CD4-positive, alpha-beta T cell (primary cell): ENCODE data around the gene KCTD10. TPM values are rescaled to one million over a fixed set of nuclear protein-coding genes. Genes with fewer than 3 reads are reported as not detected.

Source experiments
- ATAC-seq: fragments of 200-7000 bp; cut with Tn5 transposase; one replicate; pipeline ENCODE4 v1.10.0; 2022; ENCODE audit warnings: mild to moderate bottlenecking; ENCODE audit not compliant: poor library complexity
- CTCF ChIA-PET: fragments of 350-600 bp; sonication (Branson Sonifier 250); formaldehyde crosslinking; loops from one replicate; lab custom pipeline; 2021; ENCODE audit warnings: antibody characterized with exemption, inconsistent platforms; lab: Charles Lee
- POLR2A ChIA-PET: fragments of 350-600 bp; sonication (Branson Sonifier 250); formaldehyde crosslinking; loops from one replicate; lab custom pipeline; 2021; ENCODE audit warnings: antibody characterized with exemption, inconsistent platforms; lab: Charles Lee
- DNase-seq, 14 experiments: peaks; one replicate each; pipeline ENCODE4 v3.0.0-alpha.2; 2013 to 2020; ENCODE audit warnings: mixed read lengths in 2 of 14
- H3K27ac ChIP-seq, 2 donors: one replicate each; pipeline versions ENCODE4 v1.5.1 to v1.7.0; 2013; ENCODE audit warnings: low read length in 2 of 2, low read depth in 1 of 2, mild to moderate bottlenecking in 1 of 2
- H3K27me3 ChIP-seq, 2 experiments: 1 replicate in 1 of 2; 2 replicates in 1 of 2; pipeline versions ENCODE4 v1.6.1 to v1.7.0; 2013; ENCODE audit warnings: low read length in 2 of 2, control low read depth in 1 of 2, mild to moderate bottlenecking in 1 of 2, moderate library complexity in 1 of 2; ENCODE audit not compliant: insufficient read depth in 2 of 2, control insufficient read depth in 1 of 2
- H3K36me3 ChIP-seq: one replicate; pipeline ENCODE4 v1.6.1; 2013; ENCODE audit warnings: low read length, control low read depth; ENCODE audit not compliant: insufficient read depth
- H3K4me1 ChIP-seq: one replicate; pipeline ENCODE4 v1.6.1; 2013; ENCODE audit warnings: low read length, control low read depth; ENCODE audit not compliant: insufficient read depth
- H3K4me3 ChIP-seq: one replicate; pipeline ENCODE4 v1.5.1; 2013; ENCODE audit warnings: mild to moderate bottlenecking, low read length, moderate library complexity
- H3K9me3 ChIP-seq, 2 experiments: 1 replicate in 1 of 2; 2 replicates in 1 of 2; pipeline versions ENCODE4 v1.6.1 to v1.7.0; 2013; ENCODE audit warnings: low read length in 2 of 2, mild to moderate bottlenecking in 2 of 2, control low read depth in 1 of 2, moderate library complexity in 1 of 2; ENCODE audit not compliant: control insufficient read depth in 1 of 2, insufficient read depth in 1 of 2
- H3K27ac Mint-ChIP-seq: one replicate; pipeline ENCODE4 v1.8.0; 2020; ENCODE audit warnings: mixed read lengths
- H3K27me3 Mint-ChIP-seq: one replicate; pipeline ENCODE4 v1.8.0; 2021; ENCODE audit warnings: mixed read lengths
- H3K36me3 Mint-ChIP-seq: one replicate; pipeline ENCODE4 v1.8.0; 2021; ENCODE audit warnings: low read depth, mixed read lengths
- H3K4me1 Mint-ChIP-seq: one replicate; pipeline ENCODE4 v1.8.0; 2021; ENCODE audit warnings: low read depth, mixed read lengths
- H3K4me3 Mint-ChIP-seq: one replicate; pipeline ENCODE4 v1.8.0; 2020; ENCODE audit warnings: mild to moderate bottlenecking, mixed read lengths
- H3K9me3 Mint-ChIP-seq: one replicate; pipeline ENCODE4 v1.8.0; 2020; ENCODE audit warnings: mixed read lengths
- intact Hi-C, 2 experiments: fragments of 100-400 bp; cut with DNase I in 1 of 2; cut with micrococcal nuclease in 1 of 2; formaldehyde crosslinking; loops; one replicate each; pipeline versions ENCODE4 v1.15.1 to v1.9.0; 2023 to 2025; cut with DNase I, micrococcal nuclease
- total RNA-seq, 174 experiments: library from RNA in 2 of 174; stranded (reverse) in 2 of 174; gene quantifications; one replicate each; pipeline ENCODE4 v1.2.3 and lab custom pipeline; 2021 to 2026
- TF ChIP-seq, protein P1 (sequence below): fragments of 200-600 bp; IDR thresholded peaks from one replicate; pipeline ENCODE4 v1.8.0; 2022; ENCODE audit warnings: antibody characterized with exemption, mild to moderate bottlenecking

Gene KCTD10
- total RNA-seq, 2 experiments from 2014 or later = 24.2 to 26.1 TPM

DNA sequence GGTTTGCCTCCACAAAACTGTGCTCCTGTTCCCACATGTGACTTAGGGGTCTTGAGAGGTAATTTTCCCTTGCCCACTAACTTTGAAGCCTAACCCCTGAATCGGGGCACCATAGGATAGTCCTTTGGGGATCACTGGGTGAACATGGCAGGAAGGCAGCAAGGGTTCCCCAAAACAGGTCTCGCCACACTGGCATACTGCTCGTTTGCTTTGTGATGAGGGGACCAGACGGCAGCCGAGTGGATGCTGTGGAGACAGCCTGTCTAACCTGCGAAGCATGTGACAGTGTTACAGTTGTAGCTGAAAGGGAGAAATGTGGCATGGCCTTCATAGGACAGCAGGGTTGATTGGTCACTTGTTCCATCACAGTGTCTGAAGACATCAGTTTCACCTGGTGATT is 42.7 kb upstream of the KCTD10 start:
- POLR2A ChIA-PET = no interaction called here
- intact Hi-C loops = loop anchor here (2.0 to 5.0 kb wide), 2 partner anchors 325 to 363 kb away; partner anchors contain the start of gene GLTP (in 1 of the 2)
- H3K9me3 Mint-ChIP-seq = no peaks in the 10 kb centered on the region

DNA sequence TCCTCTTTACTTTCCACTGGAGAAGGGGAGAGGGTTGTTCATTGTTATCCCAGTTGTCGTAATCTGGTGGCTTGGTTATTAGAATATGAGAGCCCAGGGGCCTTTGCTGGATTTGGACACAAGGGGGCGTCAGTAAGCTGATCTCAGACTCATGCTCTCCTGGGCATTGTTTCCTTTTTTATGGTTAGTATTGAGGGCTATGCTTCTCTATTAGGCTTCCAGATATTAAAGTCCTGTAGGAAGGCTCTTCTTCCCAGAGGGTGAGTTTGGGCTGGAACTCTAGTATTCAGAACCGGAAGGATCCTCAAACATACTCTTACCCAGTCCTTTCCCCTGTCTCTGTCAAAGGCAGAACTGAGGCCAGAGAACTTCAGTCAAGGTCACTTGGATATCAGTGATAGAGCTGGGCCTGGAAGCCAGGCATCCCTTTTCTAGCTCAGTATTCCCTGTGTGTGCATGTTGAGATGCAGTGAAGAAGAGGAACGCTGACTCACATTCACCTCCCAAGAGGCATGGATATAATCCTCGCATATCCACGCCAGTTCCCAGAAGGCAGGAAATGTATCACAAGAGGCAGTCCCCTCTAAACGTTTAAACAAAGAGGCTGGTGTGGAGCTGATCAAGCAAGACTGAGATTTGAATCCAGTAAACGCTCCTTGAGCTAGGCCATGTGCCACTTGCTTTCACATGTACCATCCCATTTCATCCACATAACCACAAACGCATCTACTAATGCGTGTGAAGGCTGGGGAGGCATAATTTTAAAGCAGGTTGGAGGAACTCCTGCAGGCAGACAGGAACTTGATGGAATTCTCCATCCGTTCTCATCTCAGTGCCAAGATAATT is 41.9 kb upstream of the KCTD10 start:
- TF ChIP-seq, protein P1, sequence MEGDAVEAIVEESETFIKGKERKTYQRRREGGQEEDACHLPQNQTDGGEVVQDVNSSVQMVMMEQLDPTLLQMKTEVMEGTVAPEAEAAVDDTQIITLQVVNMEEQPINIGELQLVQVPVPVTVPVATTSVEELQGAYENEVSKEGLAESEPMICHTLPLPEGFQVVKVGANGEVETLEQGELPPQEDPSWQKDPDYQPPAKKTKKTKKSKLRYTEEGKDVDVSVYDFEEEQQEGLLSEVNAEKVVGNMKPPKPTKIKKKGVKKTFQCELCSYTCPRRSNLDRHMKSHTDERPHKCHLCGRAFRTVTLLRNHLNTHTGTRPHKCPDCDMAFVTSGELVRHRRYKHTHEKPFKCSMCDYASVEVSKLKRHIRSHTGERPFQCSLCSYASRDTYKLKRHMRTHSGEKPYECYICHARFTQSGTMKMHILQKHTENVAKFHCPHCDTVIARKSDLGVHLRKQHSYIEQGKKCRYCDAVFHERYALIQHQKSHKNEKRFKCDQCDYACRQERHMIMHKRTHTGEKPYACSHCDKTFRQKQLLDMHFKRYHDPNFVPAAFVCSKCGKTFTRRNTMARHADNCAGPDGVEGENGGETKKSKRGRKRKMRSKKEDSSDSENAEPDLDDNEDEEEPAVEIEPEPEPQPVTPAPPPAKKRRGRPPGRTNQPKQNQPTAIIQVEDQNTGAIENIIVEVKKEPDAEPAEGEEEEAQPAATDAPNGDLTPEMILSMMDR = peak; percentile 72
- POLR2A ChIA-PET = no interaction called here
- Histone ChIP-seq H3K27ac (no peak overlapping the region), H3K27me3 (no peaks in the 10 kb centered on the region), H3K9me3 (no peaks in the 10 kb centered on the region), H3K36me3 (peaks cover 85% of the 10 kb centered on the region), H3K4me3 (no peak overlapping the region), H3K4me1 (no peaks in the 10 kb centered on the region)
- H3K27me3 Mint-ChIP-seq = no peaks in the 10 kb centered on the region
- ATAC-seq = peak; percentile 63
- intact Hi-C loops = loop anchor here (1.0 to 5.0 kb wide), 3 partner anchors 256 to 363 kb away; partner anchors contain the start of gene GLTP (in 1 of the 2)
- no peak overlapping the region for H3K4me3 Mint-ChIP-seq
- peaks cover 91% of the 10 kb centered on the region for H3K36me3 Mint-ChIP-seq
- CTCF ChIA-PET = interaction anchor here (0.8 to 1.8 kb wide), 4 partner anchors 10 to 256 kb away, joined by 3 to 8 read pairs (median 4); no protein-coding TSS in a partner anchor
- DNase-seq = peak; percentile 27 to 72 (median 44)
- no peaks in the 10 kb centered on the region for H3K4me1 Mint-ChIP-seq
- no peaks in the 10 kb centered on the region for H3K9me3 Mint-ChIP-seq
- H3K27ac Mint-ChIP-seq = no peak overlapping the region

More for the DNA sequence above, 42.7 kb upstream of the KCTD10 start:
- Histone ChIP-seq H3K27me3 (no peaks in the 10 kb centered on the region), H3K36me3 (peaks cover 85% of the 10 kb centered on the region), H3K4me3 (no peak overlapping the region), H3K9me3 (no peaks in the 10 kb centered on the region), H3K27ac (no peak overlapping the region), H3K4me1 (no peaks in the 10 kb centered on the region)
- no peaks in the 10 kb centered on the region for H3K4me1 Mint-ChIP-seq
- ATAC-seq = no peak
- H3K36me3 Mint-ChIP-seq = peaks cover 91% of the 10 kb centered on the region
- TF ChIP-seq, protein P1 = no peak
- H3K27me3 Mint-ChIP-seq = no peaks in the 10 kb centered on the region
- CTCF ChIA-PET = interaction anchor here (1.5 kb wide), 1 partner anchor 255 kb away, joined by 6 read pairs; no protein-coding TSS in a partner anchor
- no peak overlapping the region for H3K27ac Mint-ChIP-seq
- DNase-seq = no peak
- no peak overlapping the region for H3K4me3 Mint-ChIP-seq

DNA sequence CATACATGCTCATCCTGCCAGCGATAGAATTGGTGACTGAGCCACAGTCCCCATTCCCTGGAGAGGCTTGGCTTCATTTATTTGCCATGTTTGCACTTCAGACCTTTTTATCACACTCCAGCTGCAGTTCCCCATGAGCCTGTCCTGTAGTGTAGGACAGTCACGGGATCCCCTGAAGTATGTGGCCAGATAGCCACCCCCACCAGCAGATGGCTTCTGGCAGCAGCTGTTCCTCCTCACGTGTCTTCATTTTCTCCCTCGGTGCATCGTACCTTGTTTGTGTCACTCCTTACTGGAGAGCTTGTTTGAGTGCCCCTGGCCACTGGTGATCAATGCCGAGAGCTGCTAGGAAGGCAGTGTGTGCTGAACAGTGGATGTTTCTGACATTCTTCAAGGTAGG is 40.5 kb upstream of the KCTD10 start:
- ChIA-PET CTCF (interaction anchor here (1.8 kb wide), 1 partner anchor 9 kb away, joined by 8 read pairs; no protein-coding TSS in a partner anchor), POLR2A (no interaction called here)
- Mint-ChIP-seq H3K36me3 (peaks cover 90% of the 10 kb centered on the region), H3K27ac (no peak overlapping the region), H3K9me3 (no peaks in the 10 kb centered on the region), H3K4me3 (no peak overlapping the region), H3K4me1 (no peaks in the 10 kb centered on the region), H3K27me3 (no peaks in the 10 kb centered on the region)
- Histone ChIP-seq H3K36me3 (peaks cover 85% of the 10 kb centered on the region), H3K27ac (no peak overlapping the region), H3K9me3 (no peaks in the 10 kb centered on the region), H3K4me1 (no peaks in the 10 kb centered on the region), H3K4me3 (no peak overlapping the region), H3K27me3 (no peaks in the 10 kb centered on the region)
- no peak for DNase-seq
- TF ChIP-seq, protein P1 = no peak
- ATAC-seq = no peak
- intact Hi-C loops = loop anchor here (1.0 to 5.0 kb wide), 3 partner anchors 258 to 365 kb away; partner anchors contain the start of gene GLTP (in 1 of the 2)
